Stomach (tissue), 9 donors: ENCODE measurements around the gene WDR87. TPM values are rescaled to one million over a fixed set of nuclear protein-coding genes. Genes with fewer than 3 reads are reported as not detected.

Experiments
- DNase-seq, 2 donors: peaks; one replicate each; pipeline versions ENCODE4 v3.0.0 to v3.0.0-alpha.2; 2013 to 2019
- H3K27ac ChIP-seq, 5 donors: fragments of 200-600 bp in 4 of 5; sonication (generic) in 4 of 5; one replicate each; pipeline ENCODE4 v1.5.1; 2013 to 2019; ENCODE audit warnings: mild to moderate bottlenecking in 1 of 5, moderate library complexity in 1 of 5
- H3K27me3 ChIP-seq, 3 donors: fragments of 200-600 bp; sonication (generic); one replicate each; pipeline ENCODE4 v1.5.1; 2017 to 2019; ENCODE audit warnings: mixed run types in 1 of 3
- H3K36me3 ChIP-seq, 4 donors: fragments of 200-600 bp; sonication (generic); 1 replicate in 3 of 4; 2 replicates in 1 of 4; pipeline ENCODE4 v1.5.1; 2016 to 2019
- H3K4me1 ChIP-seq, 4 donors: fragments of 200-600 bp; sonication (generic); one replicate each; pipeline ENCODE4 v1.5.1; 2016 to 2019
- H3K4me3 ChIP-seq, 4 donors: fragments of 200-600 bp; sonication (generic) in 3 of 4; one replicate each; pipeline ENCODE4 v1.5.1; 2016 to 2019; ENCODE audit warnings: mild to moderate bottlenecking in 1 of 4
- H3K9me3 ChIP-seq, 4 donors: fragments of 200-600 bp; sonication (generic); one replicate each; pipeline ENCODE4 v1.5.1; 2016 to 2019
- EP300 ChIP-seq: sonication (generic); formaldehyde crosslinking; IDR thresholded peaks from one replicate; pipeline ENCODE4 v1.6.1; 2017; ENCODE audit warnings: antibody characterized with exemption
- POLR2A ChIP-seq, 4 donors: fragments of 450-650 bp; IDR thresholded peaks; one replicate each; pipeline ENCODE4 v1.6.1; 2016; ENCODE audit warnings: antibody characterized with exemption in 4 of 4, control low read depth in 2 of 4, mild to moderate bottlenecking in 1 of 4, moderate library complexity in 1 of 4
- POLR2AphosphoS5 ChIP-seq, 3 donors: sonication (generic); formaldehyde crosslinking; IDR thresholded peaks; one replicate each; pipeline ENCODE4 v1.6.1; 2016; ENCODE audit warnings: antibody characterized with exemption in 3 of 3
- WGBS, 5 donors: extraction: QIAGEN DNeasy Blood & Tissue Kit in 3 of 5; methylation state at CpG; one replicate each; pipeline versions ENCODE4 v1.1.5 to v1.1.7; 2013 to 2018; 5-methylcytosine and 5-hydroxymethylcytosine counted together
- intact Hi-C: fragments of 100-400 bp; cut with DNase I; formaldehyde crosslinking; loops from one replicate; pipeline ENCODE4 v1.15.1; 2023; ENCODE audit warnings: low total_unique reads
- polyA plus RNA-seq, 3 donors: library from polyadenylated mRNA; stranded (reverse); fragments of 200-250 nt; gene quantifications; one replicate each; pipeline ENCODE4 v1.2.3, GENCODE V29; 2013
- total RNA-seq, 5 donors: library from RNA; depleted of rRNA; stranded (reverse); fragments of >200 nt; gene quantifications; one replicate each; pipeline versions ENCODE4 v1.1.0 to v1.2.3, GENCODE V29; 2014 to 2016
- TF ChIP-seq, protein P1 (sequence below), 7 experiments: fragments of 450-650 bp in 4 of 7; fragments of 200-600 bp in 3 of 7; sonication (generic) in 3 of 7; IDR thresholded peaks; one replicate each; pipeline ENCODE4 v1.5.1; 2016 to 2019; ENCODE audit warnings: antibody characterized with exemption in 7 of 7, control low read depth in 2 of 7, mild to moderate bottlenecking in 1 of 7
- donor health status: healthy with polysubstance abuse.
- donor health status: Bipolar disorder and iron deficiency.
- donor health status: healthy.

Gene WDR87
- total and polyA plus RNA-seq, 8 donors: 0.14 TPM; not detected in 7

DNA sequence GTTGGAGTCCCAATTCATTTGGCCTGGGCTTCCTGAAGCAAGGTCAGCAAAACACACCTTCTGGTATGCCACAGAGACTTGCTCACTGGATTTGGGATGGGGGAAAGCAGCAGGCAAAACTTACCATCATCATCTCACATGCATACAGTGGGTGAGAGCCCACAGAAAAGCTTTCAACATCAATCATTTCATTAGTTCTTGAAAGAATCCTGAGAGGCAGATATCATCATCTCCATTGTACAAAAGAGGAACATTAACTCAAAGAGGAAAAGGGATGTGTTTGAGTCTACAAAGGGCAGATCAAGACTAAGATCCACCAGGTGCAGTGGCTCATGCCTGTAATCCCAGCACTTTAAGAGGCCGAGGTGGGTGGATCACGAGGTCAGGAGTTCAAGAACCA is 6.4 kb downstream of the WDR87 start:
- Histone ChIP-seq H3K27me3 (no peaks in the 10 kb centered on the region), H3K9me3 (no peaks in the 10 kb centered on the region), H3K4me1 (no peaks in the 10 kb centered on the region), H3K4me3 (no peak overlapping the region), H3K27ac (no peak overlapping the region), H3K36me3 (no peaks in the 10 kb centered on the region)
- 61 to 81% (median 65%) methylated on average over 2 of the region's 2 CpGs for WGBS, 5 donors
- no peak for DNase-seq
- TF ChIP-seq, protein P1, sequence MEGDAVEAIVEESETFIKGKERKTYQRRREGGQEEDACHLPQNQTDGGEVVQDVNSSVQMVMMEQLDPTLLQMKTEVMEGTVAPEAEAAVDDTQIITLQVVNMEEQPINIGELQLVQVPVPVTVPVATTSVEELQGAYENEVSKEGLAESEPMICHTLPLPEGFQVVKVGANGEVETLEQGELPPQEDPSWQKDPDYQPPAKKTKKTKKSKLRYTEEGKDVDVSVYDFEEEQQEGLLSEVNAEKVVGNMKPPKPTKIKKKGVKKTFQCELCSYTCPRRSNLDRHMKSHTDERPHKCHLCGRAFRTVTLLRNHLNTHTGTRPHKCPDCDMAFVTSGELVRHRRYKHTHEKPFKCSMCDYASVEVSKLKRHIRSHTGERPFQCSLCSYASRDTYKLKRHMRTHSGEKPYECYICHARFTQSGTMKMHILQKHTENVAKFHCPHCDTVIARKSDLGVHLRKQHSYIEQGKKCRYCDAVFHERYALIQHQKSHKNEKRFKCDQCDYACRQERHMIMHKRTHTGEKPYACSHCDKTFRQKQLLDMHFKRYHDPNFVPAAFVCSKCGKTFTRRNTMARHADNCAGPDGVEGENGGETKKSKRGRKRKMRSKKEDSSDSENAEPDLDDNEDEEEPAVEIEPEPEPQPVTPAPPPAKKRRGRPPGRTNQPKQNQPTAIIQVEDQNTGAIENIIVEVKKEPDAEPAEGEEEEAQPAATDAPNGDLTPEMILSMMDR (IDR thresholded peaks at IDR 0.05): no peak
- TF ChIP-seq POLR2A (IDR thresholded peaks at IDR 0.05) (no peak), EP300 (no peak), POLR2AphosphoS5 (IDR thresholded peaks at IDR 0.05) (no peak)
- intact Hi-C loops: no loop called here

GRCh38 chr19:37899453-37899852 is 6.9 kb downstream of the WDR87 start:
- Histone ChIP-seq H3K27me3 (no peaks in the 10 kb centered on the region), H3K27ac (no peak overlapping the region), H3K36me3 (no peaks in the 10 kb centered on the region), H3K4me1 (no peaks in the 10 kb centered on the region), H3K9me3 (no peaks in the 10 kb centered on the region), H3K4me3 (no peak overlapping the region)
- no peak for DNase-seq
- TF ChIP-seq POLR2A (IDR thresholded peaks at IDR 0.05) (no peak), EP300 (no peak), POLR2AphosphoS5 (IDR thresholded peaks at IDR 0.05) (no peak)
- WGBS, 5 donors: 71 to 92% (median 81%) methylated on average over 1 of the region's 1 CpG
- intact Hi-C loops: no loop called here

GRCh38 chr19:37896180-37896579 is 10.2 kb downstream of the WDR87 start:
- WGBS, 5 donors: 73 to 89% (median 76%) methylated on average over 8 of the region's 8 CpGs
- peaks cover 0 to 8% (median 3%) of the 10 kb centered on the region in 3 donors for H3K27me3 ChIP-seq
- H3K36me3 ChIP-seq: no peaks in the 10 kb centered on the region
- intact Hi-C loops: no loop called here
- no peaks in the 10 kb centered on the region for H3K9me3 ChIP-seq
- no peak for TF ChIP-seq POLR2A (IDR thresholded peaks at IDR 0.05)
- TF ChIP-seq, protein P1 (IDR thresholded peaks at IDR 0.05): no peak
- no peak for TF ChIP-seq EP300
- TF ChIP-seq POLR2AphosphoS5 (IDR thresholded peaks at IDR 0.05): no peak
- DNase-seq: no peak
- H3K4me1 ChIP-seq: no peaks in the 10 kb centered on the region
- H3K27ac ChIP-seq: no peak overlapping the region
- H3K4me3 ChIP-seq: no peak overlapping the region

GRCh38 chr19:37893845-37894575 is 12.4 kb downstream of the WDR87 start:
- H3K27ac ChIP-seq: no peak overlapping the region
- no peak overlapping the region for H3K4me3 ChIP-seq
- TF ChIP-seq POLR2AphosphoS5 (IDR thresholded peaks at IDR 0.05) (no peak), POLR2A (IDR thresholded peaks at IDR 0.05) (no peak), EP300 (no peak)
- TF ChIP-seq, protein P1 (IDR thresholded peaks at IDR 0.05): no peak
- H3K9me3 ChIP-seq: no peaks in the 10 kb centered on the region
- intact Hi-C loops: no loop called here
- no peaks in the 10 kb centered on the region for H3K4me1 ChIP-seq
- DNase-seq: no peak
- no peaks in the 10 kb centered on the region for H3K36me3 ChIP-seq
- WGBS, 5 donors: 69 to 73% (median 71%) methylated on average over 10 to 11 of the region's 11 CpGs
- peaks cover 0 to 16% (median 3%) of the 10 kb centered on the region in 3 donors for H3K27me3 ChIP-seq

DNA sequence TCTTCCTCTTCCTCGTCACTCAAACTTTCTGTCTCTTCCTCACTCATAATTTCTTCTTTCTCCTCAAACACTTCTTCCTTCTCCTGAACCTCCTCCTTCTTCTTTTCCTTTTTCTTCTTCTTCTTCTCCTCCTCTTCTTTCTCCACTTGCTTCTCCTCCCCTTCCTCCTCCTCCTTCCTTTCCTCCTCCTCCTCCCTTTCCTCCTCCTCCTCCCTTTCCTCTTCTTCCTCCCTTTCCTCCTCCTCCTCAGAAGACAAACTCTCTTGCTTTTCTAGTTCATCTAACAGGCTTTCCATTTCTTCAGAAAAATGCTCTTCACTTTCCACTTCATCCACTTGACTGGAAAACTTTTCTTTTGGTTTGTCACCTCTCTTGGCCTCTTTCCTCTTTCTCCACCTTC is 19.8 kb downstream of the WDR87 start:
- intact Hi-C loops: no loop called here
- peaks cover 0 to 24% (median 0%) of the 10 kb centered on the region in 3 donors for H3K27me3 ChIP-seq

More for the DNA sequence above, 19.8 kb downstream of the WDR87 start:
- peaks cover 0 to 31% (median 17%) of the 10 kb centered on the region in 4 donors for H3K9me3 ChIP-seq
- no peak for TF ChIP-seq POLR2AphosphoS5 (IDR thresholded peaks at IDR 0.05)
- TF ChIP-seq POLR2A (IDR thresholded peaks at IDR 0.05): no peak
- TF ChIP-seq, protein P1 (IDR thresholded peaks at IDR 0.05): no peak
- H3K4me1 ChIP-seq: no peaks in the 10 kb centered on the region
- no peak overlapping the region for H3K27ac ChIP-seq
- 69 to 100% (median 77%) methylated on average over 1 of the region's 1 CpG for WGBS, 5 donors
- H3K36me3 ChIP-seq: no peaks in the 10 kb centered on the region
- no peak overlapping the region for H3K4me3 ChIP-seq
- no peak for DNase-seq
